Keratinocyte (primary cell): ENCODE measurements around the gene PPFIA1. TPM values are rescaled to one million over a fixed set of nuclear protein-coding genes. Genes with fewer than 3 reads are reported as not detected.

Source experiments
- DNase-seq: peaks from one replicate; pipeline ENCODE4 v3.0.0-alpha.2; 2011; ENCODE audit warnings: low read depth, missing footprints, low spot score
- FAIRE-seq: peaks from 2 replicates; lab custom pipeline; 2011; peaks lifted over from hg19 to GRCh38; lab: Jason Lieb, UNC
- H2AFZ ChIP-seq: 2 replicates; pipeline ENCODE4 v1.6.0; 2012; ENCODE audit warnings: low read length, control low read depth, inconsistent platforms; ENCODE audit not compliant: control insufficient read depth
- H3K27ac ChIP-seq: 2 replicates; pipeline ENCODE4 v1.5.1; 2011; ENCODE audit warnings: low read length; ENCODE audit not compliant: control insufficient read depth, insufficient read depth
- H3K27me3 ChIP-seq: 3 replicates; pipeline ENCODE4 v1.6.0; 2011; ENCODE audit warnings: low read length; ENCODE audit not compliant: control insufficient read depth, insufficient read depth; ENCODE audit errors: extremely low read depth
- H3K36me3 ChIP-seq, 2 experiments: 2 replicates in 1 of 2; 3 replicates in 1 of 2; pipeline ENCODE4 v1.5.1; 2011; ENCODE audit warnings: low read length in 2 of 2, mild to moderate bottlenecking in 1 of 2; ENCODE audit not compliant: control insufficient read depth in 2 of 2, insufficient read depth in 2 of 2; ENCODE audit errors: extremely low read depth in 1 of 2
- H3K4me1 ChIP-seq: 3 replicates; pipeline ENCODE4 v1.5.1; 2011; ENCODE audit warnings: low read length; ENCODE audit not compliant: control insufficient read depth, insufficient read depth; ENCODE audit errors: extremely low read depth
- H3K4me2 ChIP-seq: 3 replicates; pipeline ENCODE4 v1.6.0; 2011; ENCODE audit warnings: low read depth, low read length; ENCODE audit not compliant: control insufficient read depth, insufficient read depth; ENCODE audit errors: extremely low read depth
- H3K4me3 ChIP-seq, 3 experiments: fragments of 200-600 bp in 1 of 3; sonication (generic) in 1 of 3; 2 replicates in 2 of 3; 3 replicates in 1 of 3; pipeline ENCODE4 v1.5.1; 2011 to 2016; ENCODE audit warnings: low read length in 3 of 3, mild to moderate bottlenecking in 3 of 3, control low read depth in 2 of 3, inconsistent platforms in 1 of 3, low read depth in 1 of 3, mixed read lengths in 1 of 3, mixed run types in 1 of 3, moderate library complexity in 1 of 3; ENCODE audit not compliant: control insufficient read depth in 2 of 3, insufficient read depth in 2 of 3; ENCODE audit errors: extremely low read depth in 1 of 3
- H3K79me2 ChIP-seq: 2 replicates; pipeline ENCODE4 v1.6.0; 2012; ENCODE audit warnings: low read length; ENCODE audit not compliant: control insufficient read depth, insufficient read depth
- H3K9ac ChIP-seq: 3 replicates; pipeline ENCODE4 v1.6.0; 2011; ENCODE audit warnings: low read length; ENCODE audit not compliant: control insufficient read depth, insufficient read depth; ENCODE audit errors: extremely low read depth
- H3K9me1 ChIP-seq: 3 replicates; pipeline ENCODE4 v1.6.0; 2011; ENCODE audit warnings: low read length; ENCODE audit not compliant: control insufficient read depth, insufficient read depth; ENCODE audit errors: extremely low read depth
- H3K9me3 ChIP-seq: 2 replicates; pipeline ENCODE4 v1.5.1; 2012; ENCODE audit warnings: low read depth, low read length; ENCODE audit not compliant: control insufficient read depth
- H4K20me1 ChIP-seq: 3 replicates; pipeline ENCODE4 v1.6.0; 2011; ENCODE audit warnings: low read length; ENCODE audit not compliant: control insufficient read depth, insufficient read depth; ENCODE audit errors: extremely low read depth
- EZH2 ChIP-seq: IDR thresholded peaks from one replicate; pipeline ENCODE4 v1.6.1; 2012; ENCODE audit warnings: inconsistent platforms, mild to moderate bottlenecking, low read length, moderate library complexity
- dilution Hi-C: fragments of 300-500 bp; cut with MboI; formaldehyde crosslinking; loops from one replicate; pipeline ENCODE4 v1.7.0; 2020; ENCODE audit warnings: low sequenced_read_pairs; ENCODE audit not compliant: extremely low pct_ligation_motif_present
- polyA plus RNA-seq, 5 experiments: library from polyadenylated mRNA; depleted of rRNA in 3 of 5; stranded (reverse) in 3 of 5; stranded (forward) in 1 of 5; unstranded in 1 of 5; fragments of >200 nt; gene quantifications; 1 replicate in 1 of 5; 2 replicates in 3 of 5; 3 replicates in 1 of 5; pipeline versions ENCODE4 v1.2.1 to v1.2.3, GENCODE V29; 2011 to 2012; ENCODE audit warnings: missing spikeins in 2 of 5, low read depth in 1 of 5, low replicate concordance in 1 of 5
- TF ChIP-seq, protein P1 (sequence below), 3 experiments: IDR thresholded peaks in 1 of 3; conservative IDR thresholded peaks in 1 of 3; optimal IDR thresholded peaks in 1 of 3; 2 replicates in 2 of 3; 3 replicates in 1 of 3; pipeline versions ENCODE3 to v1.5.1; 2011; ENCODE audit warnings: low read length in 3 of 3, mild to moderate bottlenecking in 3 of 3, moderate library complexity in 2 of 3, control low read depth in 1 of 3, inconsistent platforms in 1 of 3; ENCODE audit not compliant: insufficient read depth in 2 of 3; ENCODE audit errors: extremely low read depth in 1 of 3

PPFIA1 gene
- polyA plus RNA-seq, 1 donor (not counting 4 experiments of a cell fraction or from before 2014, with no cell fraction given) = 27.6 TPM

DNA sequence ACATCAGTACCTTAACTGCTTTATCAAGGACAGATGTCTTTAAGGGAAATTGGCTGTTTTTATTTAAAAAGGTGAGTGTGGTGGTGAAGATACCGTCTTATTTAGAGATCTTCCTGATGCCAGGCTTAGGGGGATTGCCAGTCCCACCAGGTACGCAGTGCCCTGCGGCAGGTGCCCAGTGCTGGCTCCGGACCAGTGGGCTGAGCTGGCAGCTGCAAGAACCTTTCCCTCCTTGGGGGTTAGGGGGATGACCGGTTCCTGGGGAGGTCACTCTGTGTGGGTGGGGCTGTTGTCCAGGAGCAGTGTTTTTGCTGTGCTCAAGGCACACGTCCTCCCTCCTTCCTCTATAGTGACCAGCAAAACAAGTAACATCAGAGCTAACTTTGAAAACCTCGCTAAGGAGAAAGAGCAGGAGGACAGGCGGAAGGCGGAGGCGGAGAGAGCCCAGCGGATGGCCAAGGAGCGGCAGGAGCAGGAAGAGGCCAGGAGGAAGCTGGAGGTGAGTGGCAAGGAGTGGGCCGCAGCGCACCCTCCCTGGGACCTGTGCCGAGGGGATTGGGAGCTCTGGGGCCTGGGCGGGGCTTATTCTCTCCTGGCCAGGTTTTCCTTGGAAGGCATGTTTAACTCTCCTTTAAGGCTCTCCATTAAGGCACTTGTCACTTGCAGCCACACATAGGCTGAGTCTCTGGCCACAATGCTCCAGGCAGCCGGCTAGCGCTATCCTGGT, 158.4 kb downstream of the PPFIA1 start:
- no peak overlapping the region for H3K27ac ChIP-seq
- no peaks in the 10 kb centered on the region for H3K9me1 ChIP-seq
- no peaks in the 10 kb centered on the region for H3K9me3 ChIP-seq
- H4K20me1 ChIP-seq = peaks cover 14% of the 10 kb centered on the region
- FAIRE-seq (no peak), DNase-seq (no peak)
- H3K4me1 ChIP-seq = no peaks in the 10 kb centered on the region
- dilution Hi-C loops = no loop called here
- peaks cover 54 to 59% of the 10 kb centered on the region in 2 experiments for H3K36me3 ChIP-seq
- H3K79me2 ChIP-seq = peaks cover 11% of the 10 kb centered on the region
- no peak overlapping the region for H3K4me3 ChIP-seq
- H3K4me2 ChIP-seq = no peak overlapping the region
- no peaks in the 10 kb centered on the region for H3K27me3 ChIP-seq
- H3K9ac ChIP-seq = no peak overlapping the region
- no peak overlapping the region for H2AFZ ChIP-seq
- no peak for TF ChIP-seq EZH2
- TF ChIP-seq, protein P1, sequence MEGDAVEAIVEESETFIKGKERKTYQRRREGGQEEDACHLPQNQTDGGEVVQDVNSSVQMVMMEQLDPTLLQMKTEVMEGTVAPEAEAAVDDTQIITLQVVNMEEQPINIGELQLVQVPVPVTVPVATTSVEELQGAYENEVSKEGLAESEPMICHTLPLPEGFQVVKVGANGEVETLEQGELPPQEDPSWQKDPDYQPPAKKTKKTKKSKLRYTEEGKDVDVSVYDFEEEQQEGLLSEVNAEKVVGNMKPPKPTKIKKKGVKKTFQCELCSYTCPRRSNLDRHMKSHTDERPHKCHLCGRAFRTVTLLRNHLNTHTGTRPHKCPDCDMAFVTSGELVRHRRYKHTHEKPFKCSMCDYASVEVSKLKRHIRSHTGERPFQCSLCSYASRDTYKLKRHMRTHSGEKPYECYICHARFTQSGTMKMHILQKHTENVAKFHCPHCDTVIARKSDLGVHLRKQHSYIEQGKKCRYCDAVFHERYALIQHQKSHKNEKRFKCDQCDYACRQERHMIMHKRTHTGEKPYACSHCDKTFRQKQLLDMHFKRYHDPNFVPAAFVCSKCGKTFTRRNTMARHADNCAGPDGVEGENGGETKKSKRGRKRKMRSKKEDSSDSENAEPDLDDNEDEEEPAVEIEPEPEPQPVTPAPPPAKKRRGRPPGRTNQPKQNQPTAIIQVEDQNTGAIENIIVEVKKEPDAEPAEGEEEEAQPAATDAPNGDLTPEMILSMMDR (optimal IDR thresholded peaks at IDR 0.05 in 1 of 3, IDR thresholded peaks at IDR 0.05 in 1 of 3, conservative IDR thresholded peaks at IDR 0.05 in 1 of 3; ENCODE audit: extremely low read depth in 1 of 3, insufficient read depth in 2 of 3, low read length in 3 of 3) = no peak

DNA sequence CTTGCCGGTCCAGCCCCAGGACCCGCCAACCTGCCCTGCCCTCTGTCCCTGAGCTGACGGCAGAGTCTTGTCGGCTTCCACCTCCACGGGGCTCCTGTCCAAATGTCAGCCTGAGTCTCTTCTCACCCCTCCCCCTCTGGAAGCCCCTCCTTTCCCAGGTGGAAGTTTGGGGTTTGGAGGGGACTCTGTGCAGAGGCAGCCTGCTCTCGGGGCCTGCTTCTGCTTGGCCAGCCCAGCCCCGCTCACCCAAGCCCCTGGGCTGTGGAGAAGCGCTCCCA, 158.9 kb downstream of the PPFIA1 start:
- DNase-seq (no peak), FAIRE-seq (no peak)
- H3K4me1 ChIP-seq = no peaks in the 10 kb centered on the region
- H3K27me3 ChIP-seq = no peaks in the 10 kb centered on the region
- H4K20me1 ChIP-seq = peaks cover 10% of the 10 kb centered on the region
- no peak overlapping the region for H3K4me2 ChIP-seq
- H2AFZ ChIP-seq = no peak overlapping the region
- no peaks in the 10 kb centered on the region for H3K9me3 ChIP-seq
- H3K9me1 ChIP-seq = no peaks in the 10 kb centered on the region
- dilution Hi-C loops = no loop called here
- no peak overlapping the region for H3K9ac ChIP-seq
- H3K79me2 ChIP-seq = peaks cover 6% of the 10 kb centered on the region
- peaks cover 51 to 57% of the 10 kb centered on the region in 2 experiments for H3K36me3 ChIP-seq
- TF ChIP-seq EZH2 = no peak
- TF ChIP-seq, protein P1 (optimal IDR thresholded peaks at IDR 0.05 in 1 of 3, IDR thresholded peaks at IDR 0.05 in 1 of 3, conservative IDR thresholded peaks at IDR 0.05 in 1 of 3; ENCODE audit: extremely low read depth in 1 of 3, insufficient read depth in 2 of 3, low read length in 3 of 3) = no peak
- no peak overlapping the region for H3K27ac ChIP-seq
- no peak overlapping the region for H3K4me3 ChIP-seq
